ENCODE results near the gene ZKSCAN3.

- no peak for TF ChIP-seq CTCF (IDR thresholded peaks at IDR 0.05)
- TF ChIP-seq POLR2AphosphoS5 (IDR thresholded peaks at IDR 0.05), result no peak
- no peak for TF ChIP-seq POLR2A (IDR thresholded peaks at IDR 0.05)
Observed at GRCh38 chr6:28345201-28345600, 4.5 kb upstream of the ZKSCAN3 start.
